GM18870 (cell line): ENCODE measurements around the gene CHST11.
"Not testable (repeated sequence)": the region's sequence is repeated elsewhere in the genome, so short reads cannot be mapped to it uniquely, and the experiment has no call there.

Experiments
- ATAC-seq: cut with Tn5 transposase; IDR thresholded peaks from one replicate; pipeline ENCODE4 v1.9.1; 2021; ENCODE audit warnings: moderate library complexity; ENCODE audit not compliant: unreplicated experiment

CHST11 gene

GRCh38 chr12:104522985-104523722 is 66.4 kb downstream of the CHST11 start:
- ATAC-seq = no peak

DNA sequence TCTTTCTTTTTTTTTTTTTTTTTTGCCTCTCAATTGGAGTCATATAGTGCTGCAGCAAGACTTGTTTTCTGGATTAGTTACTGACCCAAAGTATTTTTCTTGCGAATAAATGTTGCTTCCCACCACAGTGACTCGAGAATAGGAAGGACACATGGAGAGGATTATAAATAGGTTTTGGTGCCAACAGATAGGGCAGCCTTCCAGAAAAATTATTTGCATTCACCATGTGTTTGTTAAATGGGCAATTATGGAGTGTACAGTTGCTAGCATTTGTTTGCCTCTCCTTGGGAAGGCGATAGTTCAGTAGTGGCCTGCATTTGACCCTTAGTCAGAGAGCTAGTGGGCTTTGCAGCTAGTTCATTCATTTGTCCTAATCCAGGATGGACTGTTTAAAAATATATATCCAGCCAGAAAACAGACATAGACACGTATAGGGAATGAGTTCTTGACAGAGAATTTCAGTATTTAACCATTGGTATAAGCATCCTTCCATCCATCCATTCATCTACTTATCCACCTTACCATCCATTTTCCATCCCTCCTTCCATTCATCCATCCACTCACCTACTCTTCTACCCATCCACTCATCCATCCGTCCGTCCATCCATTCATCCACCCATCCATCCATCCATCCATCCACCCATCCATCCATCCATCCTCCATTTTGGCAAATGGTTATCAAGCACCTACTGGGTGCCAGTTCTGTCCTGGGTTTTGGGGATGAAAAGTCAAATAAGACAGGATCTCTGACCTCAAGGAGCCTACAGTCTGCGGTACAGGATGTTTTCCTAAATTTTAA is 67.5 kb downstream of the CHST11 start:
- ATAC-seq = no peak

GRCh38 chr12:104526320-104526719 is 69.6 kb downstream of the CHST11 start:
- ATAC-seq = no peak

GRCh38 chr12:104526751-104527150 is 70.0 kb downstream of the CHST11 start:
- no peak for ATAC-seq

DNA sequence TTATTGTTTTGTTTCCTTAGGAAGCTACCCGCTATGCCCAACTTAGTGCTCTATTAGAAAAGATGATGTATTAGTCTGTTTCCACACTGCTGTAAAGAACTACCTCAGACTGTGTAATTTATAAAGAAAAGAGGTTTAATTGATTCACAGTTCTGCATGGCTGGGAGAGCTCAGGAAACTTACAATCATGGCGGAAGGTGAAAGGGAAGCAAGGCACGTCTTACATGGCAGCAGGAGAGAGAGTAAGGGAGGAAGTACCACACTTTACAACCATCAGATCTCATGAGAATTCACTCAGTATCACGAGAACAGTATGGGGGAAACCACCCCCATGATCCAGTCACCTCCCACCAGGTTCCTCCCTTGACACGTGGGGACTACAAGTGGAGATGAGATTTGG is 70.9 kb downstream of the CHST11 start:
- ATAC-seq = not testable (repeated sequence)

DNA sequence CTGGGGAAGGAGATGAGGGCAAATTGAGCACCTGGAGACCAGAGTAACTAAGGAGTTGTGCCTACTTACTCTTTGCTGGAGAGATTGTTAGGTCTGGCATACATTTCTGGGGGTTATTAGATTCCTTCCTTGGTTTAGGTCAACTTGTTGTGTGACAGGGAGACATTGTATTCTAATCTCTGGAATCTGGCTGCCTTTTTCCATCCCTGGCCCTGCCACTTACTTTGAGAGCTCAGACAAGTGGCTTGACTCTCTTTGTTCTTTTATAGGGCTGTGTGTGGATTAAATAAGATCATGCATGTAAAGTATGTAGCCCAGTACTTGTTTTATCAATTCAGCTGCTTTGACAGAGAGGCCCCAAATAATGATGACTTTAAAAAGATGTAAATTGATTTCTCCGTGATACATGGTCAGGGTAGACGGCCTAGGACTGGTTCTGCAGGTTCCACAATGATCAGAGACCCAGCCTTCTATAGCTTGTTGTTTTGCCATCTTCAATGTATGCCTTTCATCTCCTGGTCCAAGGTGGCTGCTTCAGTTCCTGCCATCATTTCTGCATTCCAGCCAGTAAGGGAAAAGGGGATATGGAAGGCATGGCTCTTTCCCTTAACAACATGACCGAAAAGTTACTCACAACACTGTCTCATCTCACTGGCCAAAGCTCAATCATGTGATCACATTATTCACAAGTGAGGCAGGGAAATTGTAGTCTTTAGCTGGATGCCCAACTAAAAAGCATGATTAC is 72.6 kb downstream of the CHST11 start:
- ATAC-seq = no peak

DNA sequence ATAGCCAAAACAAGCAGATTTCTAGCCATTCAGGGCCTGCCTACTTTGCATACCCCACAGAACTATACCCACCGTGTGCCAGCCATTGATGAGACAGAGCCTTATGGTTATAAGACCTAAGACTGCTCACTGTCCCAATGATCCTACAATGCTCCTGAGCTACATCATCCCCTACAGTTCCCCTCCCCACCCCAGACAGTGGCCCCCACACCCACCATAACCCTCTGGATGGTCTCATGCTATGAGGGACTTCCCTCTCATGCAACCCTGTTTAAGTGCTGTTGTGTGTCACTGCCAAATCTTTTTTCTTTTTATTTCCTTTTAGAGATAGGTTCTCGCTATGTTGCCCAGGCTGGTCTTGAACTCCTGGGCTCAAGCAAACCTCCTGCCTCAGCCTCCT is 75.9 kb downstream of the CHST11 start:
- ATAC-seq = no peak

DNA sequence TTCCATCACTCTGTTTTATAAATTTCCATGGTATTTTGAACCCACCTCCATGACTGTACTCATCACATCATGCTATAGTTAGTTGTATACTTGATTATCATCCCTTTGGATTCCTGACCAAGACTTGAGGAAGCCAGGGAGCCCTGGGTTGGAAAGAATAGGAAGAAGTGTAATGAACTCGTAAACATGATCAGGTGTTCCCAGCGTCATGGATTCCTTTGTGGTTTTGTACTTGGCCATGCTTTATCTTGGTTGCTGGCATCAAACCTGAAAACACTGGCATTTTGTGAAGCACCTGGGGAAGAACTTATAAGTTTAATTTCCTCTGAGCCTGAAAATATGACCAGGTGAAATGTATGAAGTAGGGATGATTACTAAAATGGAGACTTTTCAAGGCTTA is 76.4 kb downstream of the CHST11 start:
- ATAC-seq = no peak

DNA sequence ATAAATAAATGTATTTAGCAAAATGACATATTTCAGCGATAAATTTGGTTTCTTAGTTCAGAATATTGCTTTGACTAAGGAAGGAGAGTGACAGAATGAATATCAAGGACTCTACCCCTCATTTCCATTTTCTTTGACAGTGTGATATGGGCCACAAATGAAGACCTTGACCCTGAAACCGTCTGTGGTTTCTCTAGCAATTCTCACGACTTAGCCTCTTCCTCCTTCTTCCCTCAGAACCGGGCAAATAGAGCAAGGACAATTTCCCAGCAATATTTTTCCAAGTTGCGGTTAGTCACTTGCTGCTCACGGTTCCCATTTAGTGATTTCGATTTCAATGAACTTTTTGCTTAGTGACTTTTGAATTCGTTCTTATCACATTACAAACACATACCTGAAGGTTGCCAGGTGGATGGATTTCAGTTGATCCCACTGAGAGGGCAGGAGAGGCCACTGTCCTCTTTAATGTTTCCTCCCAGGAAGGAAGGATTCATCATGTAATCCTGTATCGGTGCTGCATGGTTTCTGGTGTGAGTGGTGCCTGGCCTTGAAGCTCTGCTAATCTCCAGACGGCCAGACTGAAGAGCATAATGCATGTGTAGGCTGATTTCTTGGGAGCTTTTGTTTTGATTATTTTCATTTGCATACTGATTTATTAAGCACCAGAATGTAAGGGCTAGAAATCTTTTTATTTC is 77.6 kb downstream of the CHST11 start:
- ATAC-seq = no peak

DNA sequence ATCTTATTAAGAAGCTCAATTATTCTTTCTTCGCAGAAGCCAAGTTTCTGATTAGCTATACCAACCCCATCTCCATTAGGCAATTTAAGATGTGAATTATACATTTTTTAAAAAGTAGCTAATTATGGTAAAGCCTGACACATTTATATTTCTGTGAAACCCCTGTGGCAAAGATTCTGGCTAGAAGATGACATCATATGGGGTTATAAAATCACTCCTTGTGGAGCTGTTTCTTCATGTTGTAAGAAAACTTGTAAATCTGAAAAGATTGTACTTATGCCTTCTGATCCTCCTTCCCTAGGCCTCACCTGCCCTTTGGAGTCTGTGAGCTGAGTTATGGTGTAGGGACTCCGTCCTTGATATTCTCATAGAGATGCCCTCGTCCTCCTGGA is 78.1 kb downstream of the CHST11 start:
- no peak for ATAC-seq

DNA sequence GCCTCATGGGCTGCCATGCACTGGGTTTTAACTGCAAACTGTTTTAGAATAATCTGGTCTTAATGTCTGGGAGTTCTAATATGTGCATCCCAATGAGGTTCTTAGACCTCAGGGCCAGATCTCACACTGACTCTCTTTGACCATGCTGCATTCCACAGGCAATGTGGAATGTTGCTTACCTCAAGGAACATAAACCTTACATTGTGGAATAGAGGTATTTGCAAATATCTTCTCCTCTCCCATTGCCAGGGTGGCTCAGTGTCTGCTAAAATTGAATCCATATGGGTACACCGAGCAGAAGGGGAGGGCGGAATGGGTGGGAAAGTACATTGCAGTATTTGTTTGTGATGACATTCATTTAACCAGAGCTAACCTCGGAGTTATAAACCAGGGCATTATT is 78.6 kb downstream of the CHST11 start:
- ATAC-seq = no peak

- no peak for ATAC-seq
Measured at GRCh38 chr12:104536841-104537240, 80.1 kb downstream of the CHST11 start.

DNA sequence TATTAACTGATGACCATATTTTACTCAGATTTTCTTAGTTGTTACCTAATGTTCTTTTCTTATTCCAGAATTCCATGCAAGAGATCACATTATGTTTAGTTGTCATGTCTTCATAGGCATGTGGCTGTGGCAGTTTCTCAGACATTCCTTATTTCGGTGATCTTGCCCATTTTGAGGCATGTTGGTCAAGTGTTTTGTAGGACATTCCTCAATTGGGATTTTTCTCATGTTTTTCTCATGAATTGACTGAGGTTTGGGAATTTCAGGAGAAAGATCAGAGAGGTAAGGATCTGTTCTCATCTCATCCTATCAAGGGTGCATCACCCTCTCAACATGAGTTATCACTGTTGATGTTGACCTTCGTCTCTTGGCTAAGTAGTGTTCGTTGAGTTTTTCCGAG is 81.3 kb downstream of the CHST11 start:
- ATAC-seq = no peak

GRCh38 chr12:104538891-104539462 is 82.2 kb downstream of the CHST11 start:
- no peak for ATAC-seq

GRCh38 chr12:104544836-104545235 is 88.1 kb downstream of the CHST11 start:
- ATAC-seq = no peak

- no peak for ATAC-seq
Measured at GRCh38 chr12:104546575-104546974, 89.8 kb downstream of the CHST11 start.

DNA sequence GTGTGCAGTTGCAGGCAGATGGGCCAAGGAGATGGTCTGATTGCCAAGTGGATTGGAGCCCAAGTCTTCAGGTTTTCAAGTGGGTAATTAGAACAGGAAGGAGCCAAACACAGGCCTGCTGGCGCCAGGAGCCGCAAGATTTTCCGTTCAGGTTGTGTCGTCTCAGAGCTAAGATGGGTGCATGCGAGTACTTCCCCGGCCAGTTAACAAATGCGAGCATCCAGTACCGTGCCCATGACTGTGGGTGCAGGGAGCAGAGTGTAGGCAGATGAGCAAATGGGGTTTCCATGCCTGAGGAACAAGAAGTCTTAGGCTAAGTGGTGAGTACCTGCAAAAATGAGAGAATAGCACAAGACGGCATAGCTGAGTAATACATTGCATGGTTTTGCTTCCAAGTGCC is 90.5 kb downstream of the CHST11 start:
- no peak for ATAC-seq

- no peak for ATAC-seq
Measured at GRCh38 chr12:104549815-104550480, 93.2 kb downstream of the CHST11 start.

DNA sequence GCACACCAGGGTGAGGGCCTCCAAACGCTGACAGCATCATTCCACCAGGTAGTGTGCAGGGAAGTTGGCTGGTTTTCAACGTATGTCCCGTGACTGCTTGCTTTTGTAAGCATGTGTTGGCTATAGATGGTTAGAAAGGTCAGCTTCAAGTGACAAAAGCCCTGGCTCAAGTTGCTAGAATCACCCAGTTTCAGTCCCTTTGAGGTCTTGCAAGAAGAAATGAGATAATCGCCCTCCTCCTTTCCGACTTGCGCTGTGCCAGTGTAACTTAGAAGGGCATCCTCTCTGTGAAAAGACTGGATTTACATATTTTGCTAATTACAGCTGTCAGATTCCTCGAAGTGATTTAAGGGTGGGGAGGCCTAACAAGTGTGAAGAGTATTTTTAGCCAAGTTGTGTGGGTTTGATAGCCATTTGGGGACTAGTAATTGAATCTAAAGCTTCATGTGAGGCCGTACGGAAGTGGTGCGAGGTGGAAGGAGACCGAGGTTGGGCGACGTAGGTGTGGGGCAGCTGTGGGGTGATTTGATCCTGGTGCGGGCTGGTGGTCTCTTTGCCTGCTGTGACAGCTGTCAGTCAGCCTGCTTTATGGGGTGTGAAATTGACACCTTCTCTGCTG is 94.7 kb downstream of the CHST11 start:
- no peak for ATAC-seq

- no peak for ATAC-seq
Measured at GRCh38 chr12:104553421-104553820, 96.7 kb downstream of the CHST11 start.
